HG03565 (cell line): ENCODE measurements around the gene TAF4B.
"Not testable (repeated sequence)": the region's sequence is repeated elsewhere in the genome, so short reads cannot be mapped to it uniquely, and the experiment has no call there.

ENCODE experiments used
- ATAC-seq: cut with Tn5 transposase; IDR thresholded peaks from one replicate; pipeline ENCODE4 v1.9.1; 2021; ENCODE audit warnings: mild to moderate bottlenecking, moderate library complexity; ENCODE audit not compliant: unreplicated experiment

Gene TAF4B

GRCh38 chr18:26237363-26237762 lies 11.1 kb downstream of the TAF4B start:
- ATAC-seq: not testable (repeated sequence)

GRCh38 chr18:26238718-26239117 lies 12.5 kb downstream of the TAF4B start:
- ATAC-seq: not testable (repeated sequence)

- not testable (repeated sequence) for ATAC-seq
Measured at GRCh38 chr18:26242392-26242791, 16.1 kb downstream of the TAF4B start.

- not testable (repeated sequence) for ATAC-seq
Measured at GRCh38 chr18:26245434-26245833, 19.2 kb downstream of the TAF4B start.

GRCh38 chr18:26252411-26252810 lies 26.2 kb downstream of the TAF4B start:
- no peak for ATAC-seq

GRCh38 chr18:26254808-26255207 lies 28.6 kb downstream of the TAF4B start:
- peak; percentile 42 for ATAC-seq

- ATAC-seq: no peak
Measured at GRCh38 chr18:26255695-26256622, 29.7 kb downstream of the TAF4B start.

GRCh38 chr18:26258711-26259110 lies 32.5 kb downstream of the TAF4B start:
- ATAC-seq: no peak

GRCh38 chr18:26259416-26259815 lies 33.2 kb downstream of the TAF4B start:
- ATAC-seq: not testable (repeated sequence)

GRCh38 chr18:26262156-26262555 lies 35.9 kb downstream of the TAF4B start:
- no peak for ATAC-seq

GRCh38 chr18:26267357-26267930 lies 41.2 kb downstream of the TAF4B start:
- ATAC-seq: no peak

- no peak for ATAC-seq
Measured at GRCh38 chr18:26268454-26268853, 42.2 kb downstream of the TAF4B start.

GRCh38 chr18:26271917-26272549 lies 45.8 kb downstream of the TAF4B start:
- ATAC-seq: no peak

- no peak for ATAC-seq
Measured at GRCh38 chr18:26277374-26277773, 51.1 kb downstream of the TAF4B start.

GRCh38 chr18:26279428-26279827 lies 53.2 kb downstream of the TAF4B start:
- no peak for ATAC-seq

- ATAC-seq: no peak
Measured at GRCh38 chr18:26286008-26286407, 59.8 kb downstream of the TAF4B start.

- no peak for ATAC-seq
Measured at GRCh38 chr18:26287644-26288043, 61.4 kb downstream of the TAF4B start.

GRCh38 chr18:26290385-26290784 lies 64.1 kb downstream of the TAF4B start:
- ATAC-seq: no peak

GRCh38 chr18:26293982-26294381 lies 67.7 kb downstream of the TAF4B start:
- ATAC-seq: no peak

- no peak for ATAC-seq
Measured at GRCh38 chr18:26298107-26298506, 71.9 kb downstream of the TAF4B start.

GRCh38 chr18:26301681-26302080 lies 75.4 kb downstream of the TAF4B start:
- no peak for ATAC-seq

GRCh38 chr18:26303222-26303621 lies 77.0 kb downstream of the TAF4B start:
- ATAC-seq: not testable (repeated sequence)
